GM18520 (cell line): ENCODE measurements around the gene PBLD.

Experiments
- ATAC-seq: cut with Tn5 transposase; IDR thresholded peaks from one replicate; pipeline ENCODE4 v1.9.1; 2021; ENCODE audit not compliant: unreplicated experiment

The PBLD gene

GRCh38 chr10:68239069-68239468 is 93.7 kb downstream of the PBLD start:
- ATAC-seq, result no peak

- no peak for ATAC-seq
Measured at GRCh38 chr10:68238371-68238770, 94.4 kb downstream of the PBLD start.

GRCh38 chr10:68237173-68237572 is 95.6 kb downstream of the PBLD start:
- no peak for ATAC-seq

DNA sequence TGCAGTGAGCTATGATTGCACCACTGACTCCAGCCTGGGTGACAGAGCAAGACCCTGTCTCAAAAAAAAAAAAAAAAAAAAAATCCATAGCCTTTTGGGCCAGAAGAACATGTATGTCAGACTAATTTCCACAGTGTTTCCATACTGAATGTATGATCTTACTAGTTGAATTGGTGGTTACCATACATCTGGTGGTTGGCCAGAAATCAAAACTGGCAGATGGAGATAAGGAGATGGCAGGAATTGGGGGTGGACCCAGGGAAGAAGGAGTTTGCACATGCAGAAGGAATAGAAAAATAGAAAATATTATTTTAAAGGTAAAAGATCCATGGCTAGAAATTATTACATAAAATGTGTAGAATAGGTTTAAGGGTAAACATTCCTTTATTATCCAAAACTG is 97.1 kb downstream of the PBLD start:
- ATAC-seq, result no peak

DNA sequence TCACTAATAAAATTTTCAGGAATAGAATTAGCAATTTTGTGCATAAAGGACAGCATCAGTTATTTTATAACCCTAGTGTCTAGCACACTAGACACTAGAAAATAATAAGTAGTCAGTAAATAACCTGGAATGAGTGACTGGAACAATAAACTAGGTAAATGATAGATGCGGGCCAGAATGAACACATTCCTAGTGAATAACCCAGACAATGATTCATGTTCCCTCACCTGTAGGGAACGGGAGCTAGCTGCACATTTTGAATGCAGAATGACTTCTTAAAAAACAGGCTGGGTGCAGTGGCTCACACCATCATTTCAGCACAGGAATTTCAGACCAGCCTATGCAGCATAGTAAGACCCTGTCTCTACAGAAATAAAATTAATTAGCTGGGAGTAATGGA is 97.6 kb downstream of the PBLD start:
- ATAC-seq, result no peak

- no peak for ATAC-seq
Measured at GRCh38 chr10:68233046-68233445, 99.7 kb downstream of the PBLD start.
